Mucosa of stomach (tissue), 1 donor: ENCODE measurements around the gene ANKRD63.

ENCODE experiments used
- H3K27me3 ChIP-seq: one replicate; pipeline ENCODE4 v1.7.0; 2013; ENCODE audit warnings: mild to moderate bottlenecking, low read length; ENCODE audit not compliant: control insufficient read depth, insufficient read depth
- H3K36me3 ChIP-seq: one replicate; pipeline ENCODE4 v1.7.0; 2013; ENCODE audit warnings: low read length; ENCODE audit not compliant: control insufficient read depth, insufficient read depth
- H3K4me1 ChIP-seq: one replicate; pipeline ENCODE4 v1.7.0; 2013; ENCODE audit warnings: mild to moderate bottlenecking, low read length; ENCODE audit not compliant: control insufficient read depth, insufficient read depth
- H3K4me3 ChIP-seq: one replicate; pipeline ENCODE4 v1.7.0; 2013; ENCODE audit warnings: low read length
- H3K9ac ChIP-seq: one replicate; pipeline ENCODE4 v1.7.0; 2013; ENCODE audit warnings: mild to moderate bottlenecking, low read length, moderate library complexity
- H3K9me3 ChIP-seq: one replicate; pipeline ENCODE4 v1.7.0; 2013; ENCODE audit warnings: mild to moderate bottlenecking, low read length, moderate library complexity; ENCODE audit not compliant: control insufficient read depth
- donor health status: Pancreatic carcinoma.

The ANKRD63 gene

GRCh38 chr15:40290545-40290917, 7.7 kb upstream of the ANKRD63 start:
- H3K36me3 ChIP-seq = no peaks in the 10 kb centered on the region
- no peak overlapping the region for H3K4me3 ChIP-seq

GRCh38 chr15:40289140-40289775, 6.4 kb upstream of the ANKRD63 start:
- no peak overlapping the region for H3K9ac ChIP-seq
- no peaks in the 10 kb centered on the region for H3K36me3 ChIP-seq
- peaks cover 4% of the 10 kb centered on the region for H3K4me1 ChIP-seq
- H3K9me3 ChIP-seq = no peaks in the 10 kb centered on the region
- no peak overlapping the region for H3K4me3 ChIP-seq
- H3K27me3 ChIP-seq = peaks cover 67% of the 10 kb centered on the region

More at GRCh38 chr15:40290545-40290917, 7.7 kb upstream of the ANKRD63 start:
- Histone ChIP-seq H3K4me1 (peaks cover 4% of the 10 kb centered on the region), H3K9ac (no peak overlapping the region), H3K9me3 (no peaks in the 10 kb centered on the region), H3K27me3 (peaks cover 59% of the 10 kb centered on the region)

GRCh38 chr15:40287968-40288367, 5.1 kb upstream of the ANKRD63 start:
- Histone ChIP-seq H3K9me3 (no peaks in the 10 kb centered on the region), H3K9ac (no peak overlapping the region), H3K4me1 (peaks cover 11% of the 10 kb centered on the region), H3K27me3 (peaks cover 68% of the 10 kb centered on the region), H3K36me3 (no peaks in the 10 kb centered on the region), H3K4me3 (no peak overlapping the region)

GRCh38 chr15:40287505-40287904, 4.6 kb upstream of the ANKRD63 start:
- peaks cover 14% of the 10 kb centered on the region for H3K4me1 ChIP-seq
- no peaks in the 10 kb centered on the region for H3K36me3 ChIP-seq
- peaks cover 68% of the 10 kb centered on the region for H3K27me3 ChIP-seq

GRCh38 chr15:40286794-40287193, 3.9 kb upstream of the ANKRD63 start:
- peaks cover 68% of the 10 kb centered on the region for H3K27me3 ChIP-seq
- H3K4me3 ChIP-seq = no peak overlapping the region
- H3K9me3 ChIP-seq = no peaks in the 10 kb centered on the region
- no peak overlapping the region for H3K9ac ChIP-seq
- H3K36me3 ChIP-seq = no peaks in the 10 kb centered on the region
- H3K4me1 ChIP-seq = peaks cover 21% of the 10 kb centered on the region

More at GRCh38 chr15:40287505-40287904, 4.6 kb upstream of the ANKRD63 start:
- Histone ChIP-seq H3K9me3 (no peaks in the 10 kb centered on the region), H3K9ac (no peak overlapping the region), H3K4me3 (no peak overlapping the region)

GRCh38 chr15:40286061-40286532, 3.2 kb upstream of the ANKRD63 start:
- peaks cover 21% of the 10 kb centered on the region for H3K4me1 ChIP-seq
- no peak overlapping the region for H3K9ac ChIP-seq
- H3K4me3 ChIP-seq = no peak overlapping the region
- no peaks in the 10 kb centered on the region for H3K36me3 ChIP-seq
- H3K9me3 ChIP-seq = no peaks in the 10 kb centered on the region
- peaks cover 68% of the 10 kb centered on the region for H3K27me3 ChIP-seq

- Histone ChIP-seq H3K36me3 (no peaks in the 10 kb centered on the region), H3K27me3 (peaks cover 71% of the 10 kb centered on the region), H3K9ac (no peak overlapping the region), H3K4me3 (no peak overlapping the region), H3K9me3 (no peaks in the 10 kb centered on the region), H3K4me1 (peaks cover 21% of the 10 kb centered on the region)
Measured at GRCh38 chr15:40285554-40286011, 2.7 kb upstream of the ANKRD63 start.

GRCh38 chr15:40285151-40285550, 2.3 kb upstream of the ANKRD63 start:
- Histone ChIP-seq H3K9ac (no peak overlapping the region), H3K36me3 (no peaks in the 10 kb centered on the region), H3K9me3 (no peaks in the 10 kb centered on the region), H3K4me1 (peaks cover 23% of the 10 kb centered on the region), H3K4me3 (no peak overlapping the region), H3K27me3 (peaks cover 71% of the 10 kb centered on the region)

GRCh38 chr15:40283615-40284300, 894 bp upstream of the ANKRD63 start:
- Histone ChIP-seq H3K4me3 (no peak overlapping the region), H3K9me3 (no peaks in the 10 kb centered on the region), H3K4me1 (peaks cover 33% of the 10 kb centered on the region), H3K27me3 (peaks cover 75% of the 10 kb centered on the region), H3K36me3 (no peaks in the 10 kb centered on the region), H3K9ac (no peak overlapping the region)

- H3K4me1 ChIP-seq = peaks cover 33% of the 10 kb centered on the region
- peaks cover 84% of the 10 kb centered on the region for H3K27me3 ChIP-seq
- H3K36me3 ChIP-seq = no peaks in the 10 kb centered on the region
- no peak overlapping the region for H3K4me3 ChIP-seq
- no peaks in the 10 kb centered on the region for H3K9me3 ChIP-seq
- H3K9ac ChIP-seq = no peak overlapping the region
Measured at GRCh38 chr15:40282147-40282868, 556 bp downstream of the ANKRD63 start.

GRCh38 chr15:40281801-40282146, 1.1 kb downstream of the ANKRD63 start:
- Histone ChIP-seq H3K9me3 (no peaks in the 10 kb centered on the region), H3K36me3 (no peaks in the 10 kb centered on the region), H3K4me3 (no peak overlapping the region), H3K4me1 (peaks cover 33% of the 10 kb centered on the region), H3K27me3 (peaks cover 84% of the 10 kb centered on the region), H3K9ac (no peak overlapping the region)
